DOHH2 (cell line): ENCODE data around the gene PYGB.

ENCODE experiments used
- H3F3A ChIP-seq: fragments of 200-600 bp; sonication (generic), shearing (Covaris generic); 2 replicates; pipeline ENCODE4 v1.6.0; 2016; ENCODE audit warnings: antibody characterized with exemption, mild to moderate bottlenecking; ENCODE audit not compliant: control insufficient read depth, insufficient read depth
- H3K27ac ChIP-seq: fragments of 200-600 bp; sonication (generic); 2 replicates; pipeline ENCODE4 v1.5.1; 2014; ENCODE audit warnings: low read depth, mild to moderate bottlenecking, low read length, moderate library complexity
- H3K27me3 ChIP-seq: fragments of 200-600 bp; sonication (generic); 2 replicates; pipeline ENCODE4 v1.6.1; 2014; ENCODE audit warnings: mild to moderate bottlenecking, low read length, mixed read lengths; ENCODE audit not compliant: control insufficient read depth
- H3K36me3 ChIP-seq: fragments of 200-600 bp; sonication (generic); 2 replicates; pipeline ENCODE4 v1.6.1; 2014; ENCODE audit warnings: mild to moderate bottlenecking, low read length, moderate library complexity, mixed read lengths; ENCODE audit not compliant: control insufficient read depth
- H3K4me1 ChIP-seq: fragments of 200-600 bp; sonication (generic); 2 replicates; pipeline ENCODE4 v1.6.1; 2014; ENCODE audit warnings: mild to moderate bottlenecking, low read length, mixed read lengths; ENCODE audit not compliant: control insufficient read depth
- H3K4me2 ChIP-seq: fragments of 200-600 bp; sonication (generic); 2 replicates; pipeline ENCODE4 v1.6.0; 2014; ENCODE audit warnings: mild to moderate bottlenecking, low read length, moderate library complexity
- H3K4me3 ChIP-seq: fragments of 200-600 bp; sonication (generic); 2 replicates; pipeline ENCODE4 v1.5.1; 2014; ENCODE audit warnings: mild to moderate bottlenecking, low read length, mixed read lengths
- H3K79me2 ChIP-seq: fragments of 200-600 bp; sonication (generic); 2 replicates; pipeline ENCODE4 v1.6.1; 2014; ENCODE audit warnings: mild to moderate bottlenecking, low read length, mixed read lengths; ENCODE audit not compliant: control insufficient read depth
- H3K9me2 ChIP-seq: fragments of 200-600 bp; sonication (generic); replicated peaks from 2 replicates; pipeline ENCODE4 v1.6.1; 2014; ENCODE audit warnings: mild to moderate bottlenecking, low read length, mixed read lengths; ENCODE audit not compliant: control insufficient read depth
- H3K9me3 ChIP-seq: fragments of 200-600 bp; sonication (generic); 2 replicates; pipeline ENCODE4 v1.6.1; 2014; ENCODE audit warnings: antibody characterized with exemption, low read length, mixed read lengths; ENCODE audit not compliant: control insufficient read depth, insufficient read depth
- H4K20me1 ChIP-seq: fragments of 200-600 bp; sonication (generic); 2 replicates; pipeline ENCODE4 v1.6.0; 2014; ENCODE audit warnings: low read depth, mild to moderate bottlenecking, antibody characterized with exemption, low read length, moderate library complexity; ENCODE audit not compliant: control insufficient read depth, insufficient read depth
- CTCF ChIP-seq: fragments of 200-600 bp; sonication (generic); IDR thresholded peaks from one replicate; pipeline ENCODE4 v1.5.1; 2014; ENCODE audit warnings: antibody characterized with exemption, mild to moderate bottlenecking, low read depth, low read length; ENCODE audit not compliant: poor library complexity, severe bottlenecking
- EZH2phosphoT487 ChIP-seq: fragments of 200-600 bp; sonication (generic); IDR thresholded peaks from 2 replicates; pipeline ENCODE4 v1.6.1; 2017; ENCODE audit warnings: borderline replicate concordance, mild to moderate bottlenecking, antibody characterized with exemption, low read length, moderate library complexity, mixed read lengths

Gene PYGB

DNA sequence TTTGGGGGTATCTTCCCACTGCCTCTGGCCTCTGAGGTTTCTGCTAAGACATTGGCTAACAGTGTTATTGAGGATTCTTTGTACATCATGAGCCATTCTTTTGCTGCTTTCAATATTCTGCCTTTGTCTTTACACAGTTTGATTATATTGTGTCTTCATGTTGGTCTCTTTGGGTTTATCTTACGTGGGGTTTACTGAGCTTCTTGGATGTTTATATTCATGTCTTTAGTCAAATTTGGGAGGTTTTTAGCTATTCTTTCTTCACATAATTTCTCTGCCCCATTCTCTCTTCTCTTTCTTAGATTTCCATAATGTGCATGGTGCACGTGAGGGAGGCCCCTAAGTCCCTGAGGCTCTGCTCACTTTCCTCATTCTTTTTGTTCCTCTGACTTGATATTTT lies 44.8 kb upstream of the PYGB start:
- no peak overlapping the region for H3K4me2 ChIP-seq

GRCh38 chr20:25203871-25204320 lies 44.0 kb upstream of the PYGB start:
- no peak overlapping the region for H3K4me3 ChIP-seq
- H3K27ac ChIP-seq: no peak overlapping the region
- H3K27me3 ChIP-seq: no peaks in the 10 kb centered on the region
- H3K4me1 ChIP-seq: peaks cover 7% of the 10 kb centered on the region
- TF ChIP-seq EZH2phosphoT487 (no peak), CTCF (no peak)
- no peaks in the 10 kb centered on the region for H3F3A ChIP-seq
- H3K36me3 ChIP-seq: no peaks in the 10 kb centered on the region
- H3K9me3 ChIP-seq: no peaks in the 10 kb centered on the region
- no peaks in the 10 kb centered on the region for H3K9me2 ChIP-seq
- no peaks in the 10 kb centered on the region for H4K20me1 ChIP-seq
- H3K79me2 ChIP-seq: peaks cover 48% of the 10 kb centered on the region
- H3K4me2 ChIP-seq: no peak overlapping the region

More for the DNA sequence above, 44.8 kb upstream of the PYGB start:
- Histone ChIP-seq H3K4me3 (no peak overlapping the region), H3K27me3 (no peaks in the 10 kb centered on the region), H3K36me3 (no peaks in the 10 kb centered on the region), H3K9me2 (no peaks in the 10 kb centered on the region), H3K4me1 (peaks cover 7% of the 10 kb centered on the region), H3K27ac (no peak overlapping the region), H3F3A (no peaks in the 10 kb centered on the region), H3K79me2 (peaks cover 51% of the 10 kb centered on the region), H4K20me1 (no peaks in the 10 kb centered on the region), H3K9me3 (no peaks in the 10 kb centered on the region)
- TF ChIP-seq CTCF: no peak
- TF ChIP-seq EZH2phosphoT487: no peak

GRCh38 chr20:25204550-25205276 lies 43.2 kb upstream of the PYGB start:
- H3K4me3 ChIP-seq: no peak overlapping the region
- no peaks in the 10 kb centered on the region for H4K20me1 ChIP-seq
- peaks cover 7% of the 10 kb centered on the region for H3K4me1 ChIP-seq

More at GRCh38 chr20:25204550-25205276, 43.2 kb upstream of the PYGB start:
- TF ChIP-seq CTCF (no peak), EZH2phosphoT487 (no peak)
- Histone ChIP-seq H3K27me3 (no peaks in the 10 kb centered on the region), H3K27ac (no peak overlapping the region), H3K9me2 (no peaks in the 10 kb centered on the region), H3K4me2 (no peak overlapping the region), H3F3A (no peaks in the 10 kb centered on the region), H3K79me2 (peaks cover 40% of the 10 kb centered on the region), H3K9me3 (no peaks in the 10 kb centered on the region), H3K36me3 (no peaks in the 10 kb centered on the region)
